Subcutaneous adipose tissue (tissue), 4 donors: ENCODE results near the gene RAI1. TPM values are rescaled to one million over a fixed set of nuclear protein-coding genes. Genes with fewer than 3 reads are reported as not detected.

Source experiments
- total RNA-seq, 4 donors: library from RNA; depleted of rRNA; stranded (reverse); fragments of >200 nt; gene quantifications; one replicate each; pipeline ENCODE4 v1.1.0, GENCODE V29; 2016
- TF ChIP-seq, protein P1 (sequence below): fragments of 450-650 bp; IDR thresholded peaks from one replicate; pipeline ENCODE4 v1.5.1; 2016; ENCODE audit warnings: low read depth, mild to moderate bottlenecking, control low read depth, antibody characterized with exemption, moderate library complexity

The RAI1 gene
- total RNA-seq, 4 donors from 2014 or later, result 4.1 to 20.0 (median 7.5) TPM

DNA sequence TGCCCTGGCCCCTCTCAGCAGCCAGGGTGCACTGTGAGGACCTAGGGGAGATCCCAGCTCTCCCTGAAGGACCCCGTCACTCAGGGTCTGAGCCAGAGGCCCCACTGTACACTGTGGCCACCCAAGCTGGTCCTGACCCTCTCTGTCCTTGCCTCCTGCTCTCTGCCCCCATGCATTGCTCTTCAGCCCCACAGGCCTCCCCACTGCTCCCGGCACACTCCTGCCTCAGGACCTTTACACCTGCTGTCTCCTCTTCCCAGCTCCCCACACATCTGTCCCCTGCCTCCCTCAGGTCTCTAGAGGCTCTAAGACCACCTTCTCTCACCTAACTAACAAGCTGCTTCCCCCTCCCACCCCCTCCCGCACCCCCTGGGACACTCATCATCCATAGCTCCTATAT, 12.9 kb upstream of the RAI1 start:
- TF ChIP-seq, protein P1, sequence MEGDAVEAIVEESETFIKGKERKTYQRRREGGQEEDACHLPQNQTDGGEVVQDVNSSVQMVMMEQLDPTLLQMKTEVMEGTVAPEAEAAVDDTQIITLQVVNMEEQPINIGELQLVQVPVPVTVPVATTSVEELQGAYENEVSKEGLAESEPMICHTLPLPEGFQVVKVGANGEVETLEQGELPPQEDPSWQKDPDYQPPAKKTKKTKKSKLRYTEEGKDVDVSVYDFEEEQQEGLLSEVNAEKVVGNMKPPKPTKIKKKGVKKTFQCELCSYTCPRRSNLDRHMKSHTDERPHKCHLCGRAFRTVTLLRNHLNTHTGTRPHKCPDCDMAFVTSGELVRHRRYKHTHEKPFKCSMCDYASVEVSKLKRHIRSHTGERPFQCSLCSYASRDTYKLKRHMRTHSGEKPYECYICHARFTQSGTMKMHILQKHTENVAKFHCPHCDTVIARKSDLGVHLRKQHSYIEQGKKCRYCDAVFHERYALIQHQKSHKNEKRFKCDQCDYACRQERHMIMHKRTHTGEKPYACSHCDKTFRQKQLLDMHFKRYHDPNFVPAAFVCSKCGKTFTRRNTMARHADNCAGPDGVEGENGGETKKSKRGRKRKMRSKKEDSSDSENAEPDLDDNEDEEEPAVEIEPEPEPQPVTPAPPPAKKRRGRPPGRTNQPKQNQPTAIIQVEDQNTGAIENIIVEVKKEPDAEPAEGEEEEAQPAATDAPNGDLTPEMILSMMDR, result no peak

DNA sequence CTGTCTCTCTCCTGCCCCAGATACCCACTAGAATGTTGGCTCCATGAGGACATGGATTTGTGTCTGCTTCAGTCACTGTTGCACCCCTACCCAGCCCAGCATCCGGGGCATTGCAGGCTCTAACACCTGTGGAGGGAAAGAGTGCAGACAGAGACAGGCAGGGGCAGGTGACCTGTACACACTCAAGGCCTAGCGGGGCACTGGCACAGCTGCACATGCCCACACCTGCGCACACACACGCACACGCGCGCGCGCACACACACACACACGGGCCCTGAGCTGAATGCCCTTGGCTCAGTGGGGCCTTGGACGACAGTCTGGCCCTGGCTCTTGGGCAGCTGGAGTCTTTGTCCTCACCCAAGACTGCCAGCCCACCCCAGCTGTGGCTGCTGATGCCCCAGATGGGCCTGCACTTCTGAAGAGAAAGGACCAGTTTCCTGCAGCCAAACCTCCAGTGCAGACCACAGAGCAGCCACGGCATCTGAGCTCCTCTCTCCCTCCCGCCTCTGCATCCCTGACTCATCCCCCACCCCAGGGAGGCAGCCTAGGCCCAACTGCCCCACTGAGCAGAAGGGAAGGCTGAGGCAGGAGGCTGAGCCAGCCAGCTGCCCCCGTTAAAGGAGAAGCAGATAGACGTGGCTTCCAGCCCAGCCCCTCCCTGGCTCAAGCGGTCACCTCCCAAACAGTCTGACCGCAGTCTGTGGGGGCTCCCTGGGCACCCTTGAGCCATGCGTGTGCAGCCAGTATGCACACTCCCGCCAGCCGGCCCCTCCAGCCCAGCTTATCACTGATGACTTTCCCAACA, 12.3 kb upstream of the RAI1 start:
- TF ChIP-seq, protein P1, result no peak

GRCh38 chr17:17669580-17670235, 11.6 kb upstream of the RAI1 start:
- TF ChIP-seq, protein P1, result no peak

DNA sequence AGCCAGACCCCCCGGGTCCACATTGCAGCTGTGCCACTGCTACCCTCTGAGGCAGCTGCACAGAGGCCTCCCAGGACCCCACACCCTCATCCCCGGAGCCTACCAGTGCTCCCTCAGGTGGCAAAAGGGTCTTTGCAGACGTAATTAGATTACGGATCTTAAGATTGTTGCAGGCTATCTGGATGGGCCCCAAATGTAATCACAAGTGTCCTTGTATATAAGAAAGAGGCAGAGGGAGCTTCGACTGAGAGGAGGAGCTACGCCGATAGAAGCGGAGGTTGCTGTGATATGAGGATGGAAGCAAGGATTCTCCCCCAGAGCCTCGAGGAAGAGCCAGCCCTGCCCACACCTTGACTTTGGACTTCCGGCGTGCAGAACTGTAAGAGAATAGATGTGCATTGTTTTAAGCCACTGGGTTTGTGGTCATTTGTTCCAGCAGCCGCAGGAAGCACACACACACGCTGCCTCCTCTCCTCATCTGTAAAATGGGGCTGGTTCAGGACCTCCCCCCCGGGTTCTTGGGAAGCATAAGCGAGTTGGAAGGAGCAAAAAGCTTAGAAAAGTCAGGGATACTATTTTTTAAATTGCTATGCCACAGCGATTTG, 10.5 kb upstream of the RAI1 start:
- TF ChIP-seq, protein P1, result no peak

- TF ChIP-seq, protein P1, result no peak
Measured at GRCh38 chr17:17671369-17672129, 9.7 kb upstream of the RAI1 start.

DNA sequence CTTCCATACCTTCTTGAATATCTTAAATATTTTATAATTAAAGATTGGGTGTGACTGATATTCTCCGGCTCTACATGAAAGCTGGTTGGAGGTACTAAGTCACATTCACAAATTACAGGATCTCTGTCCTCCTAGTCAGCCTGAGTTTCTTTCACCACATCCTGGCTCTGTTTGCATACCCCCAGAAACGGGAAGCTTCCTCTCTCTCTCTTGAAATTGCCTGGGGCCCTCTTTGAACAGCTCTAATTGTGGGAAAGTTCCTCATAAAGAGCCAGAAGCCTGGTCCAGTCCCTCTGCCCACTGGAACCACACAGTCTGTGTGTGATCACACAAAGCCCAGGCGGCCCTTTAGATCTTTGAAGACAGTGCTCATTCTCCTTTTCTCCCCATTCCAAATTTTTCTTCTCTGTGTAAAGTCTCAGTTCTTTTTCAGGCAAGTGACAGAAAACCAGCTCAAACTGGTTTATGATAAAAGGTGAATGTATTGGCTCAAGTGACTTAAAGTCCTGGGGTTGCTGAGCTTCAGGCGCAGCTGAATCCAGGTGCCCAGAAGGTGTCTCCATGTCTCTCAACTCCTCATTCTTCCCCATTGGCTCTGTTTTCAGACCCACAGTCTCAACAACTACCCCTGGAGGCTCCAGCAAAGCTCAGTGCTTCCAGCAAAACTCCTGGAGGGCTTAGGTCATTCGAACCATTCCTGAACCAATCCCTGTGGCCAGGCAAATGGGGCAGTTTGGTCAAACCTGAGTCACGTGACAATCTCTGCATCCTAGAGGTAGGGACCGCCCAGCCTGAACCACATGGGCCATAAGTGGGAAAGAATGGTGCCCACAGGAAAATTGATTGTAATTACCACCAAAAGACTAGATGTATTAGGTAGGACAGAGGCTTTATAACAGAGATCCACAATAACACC, 8.5 kb upstream of the RAI1 start:
- TF ChIP-seq, protein P1, result no peak
